ENCODE data around the gene MARCHF3.
"Not testable (repeated sequence)": the region's sequence is repeated elsewhere in the genome, so short reads cannot be mapped to it uniquely, and the experiment has no call there.

Gene MARCHF3

DNA sequence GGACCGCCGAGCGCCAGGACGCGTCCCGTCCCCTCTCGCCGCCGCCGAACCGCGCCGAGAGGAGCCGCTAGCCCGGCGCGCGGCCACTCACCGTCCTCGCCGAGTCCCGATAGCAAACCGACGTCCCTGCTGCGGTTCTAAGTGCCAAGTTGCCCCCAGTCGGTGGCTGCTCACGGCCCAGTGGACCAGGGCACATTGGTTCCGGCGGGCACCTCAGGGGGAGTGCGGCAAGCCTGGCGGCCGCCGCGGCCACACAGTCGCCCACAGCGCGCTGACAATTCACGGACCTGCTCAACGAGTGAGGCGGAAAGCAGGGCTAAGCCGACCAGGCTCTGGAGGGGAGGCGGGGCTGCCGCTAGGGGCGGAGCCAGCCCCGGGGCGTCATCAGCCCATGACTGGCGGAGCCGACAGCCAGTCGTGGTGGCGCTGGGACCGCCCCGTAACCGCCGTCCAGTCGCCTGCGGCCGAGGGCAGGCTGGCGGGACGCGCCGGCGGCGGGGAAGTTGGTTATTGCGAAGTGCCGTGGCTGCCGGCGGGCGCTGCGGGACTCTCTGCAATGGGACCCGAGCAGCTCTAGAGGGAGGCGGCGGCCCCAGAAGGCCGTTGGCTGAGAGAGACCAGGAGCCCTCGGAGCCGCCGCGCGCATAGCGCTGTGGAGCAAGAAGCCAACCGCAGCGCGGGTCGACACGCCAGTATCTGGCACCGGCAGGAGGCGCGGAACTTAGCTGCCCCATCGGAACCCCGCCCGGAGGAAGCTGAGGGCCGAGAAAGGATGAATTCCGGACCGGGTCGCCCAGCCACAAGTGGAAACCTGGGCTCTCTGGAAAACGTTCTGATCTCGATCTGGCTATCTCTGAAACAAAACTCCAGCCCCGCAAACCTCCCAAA lies at the start of gene MARCHF3:
TSS of gene MARCHF3 (minus strand) at position 300 of the 888 bp plus-strand sequence. CDS start 112,387 bp downstream, outside the sequence.
- DNase-seq: peak; percentile 57

DNA sequence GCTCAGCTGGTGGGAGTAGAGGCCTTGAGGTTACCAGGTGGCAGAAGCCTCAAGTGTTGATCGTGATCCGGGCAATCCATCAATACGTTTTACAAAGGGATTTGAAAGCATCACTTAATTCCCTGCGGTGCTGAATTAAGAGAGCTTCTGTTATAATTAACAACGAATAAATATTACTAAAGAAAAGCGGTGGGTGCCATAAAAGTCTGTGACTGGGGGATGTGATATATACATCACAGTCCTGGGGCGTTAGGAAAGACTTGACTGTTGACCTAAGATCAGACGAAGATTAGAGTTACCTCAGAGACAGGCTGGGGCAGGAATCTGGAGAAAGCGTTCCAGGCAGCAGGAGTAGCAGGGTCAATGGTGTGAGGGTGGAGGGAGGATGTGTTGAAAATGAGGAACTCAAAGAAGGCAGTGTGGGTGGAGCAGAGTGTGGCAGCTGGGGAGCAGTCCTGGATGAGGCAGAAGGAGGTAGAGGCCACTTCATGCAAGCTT lies 49.7 kb upstream of the MARCHF3 start:
- DNase-seq: peak; percentile 88

DNA sequence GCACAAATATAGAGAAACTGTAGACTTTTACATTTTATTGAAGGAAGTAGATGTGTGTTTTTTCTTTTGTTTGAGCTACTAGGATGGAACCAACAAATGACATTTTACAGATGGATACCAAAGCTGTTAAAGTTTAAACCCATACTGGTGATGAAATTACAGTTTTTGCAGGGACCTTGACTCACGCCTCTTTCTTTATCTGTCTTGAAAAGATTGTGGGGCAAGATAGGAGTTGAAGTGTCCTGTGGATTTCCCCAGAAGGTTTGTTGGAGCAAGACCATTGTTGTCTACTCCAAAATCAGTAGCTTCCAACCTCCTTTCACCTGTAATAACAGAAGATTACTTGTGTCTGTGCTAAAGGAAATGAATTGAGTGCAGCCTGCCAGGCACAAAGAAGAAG lies 47.0 kb upstream of the MARCHF3 start:
- no peak for DNase-seq

- no peak for DNase-seq
Measured at GRCh38 chr5:127076315-127077129, 46.2 kb upstream of the MARCHF3 start.

- DNase-seq: no peak
Measured at GRCh38 chr5:127074466-127074865, 44.1 kb upstream of the MARCHF3 start.

- DNase-seq: no peak
Measured at GRCh38 chr5:127072861-127073846, 42.8 kb upstream of the MARCHF3 start, which contains the start of gene C5orf63. Gene C5orf63, minus strand, starts transcription at chr5:127073502. Its CDS starts 14,507 bp downstream, at chr5:127058995.

GRCh38 chr5:127070243-127070642 lies 39.9 kb upstream of the MARCHF3 start:
- DNase-seq: no peak

DNA sequence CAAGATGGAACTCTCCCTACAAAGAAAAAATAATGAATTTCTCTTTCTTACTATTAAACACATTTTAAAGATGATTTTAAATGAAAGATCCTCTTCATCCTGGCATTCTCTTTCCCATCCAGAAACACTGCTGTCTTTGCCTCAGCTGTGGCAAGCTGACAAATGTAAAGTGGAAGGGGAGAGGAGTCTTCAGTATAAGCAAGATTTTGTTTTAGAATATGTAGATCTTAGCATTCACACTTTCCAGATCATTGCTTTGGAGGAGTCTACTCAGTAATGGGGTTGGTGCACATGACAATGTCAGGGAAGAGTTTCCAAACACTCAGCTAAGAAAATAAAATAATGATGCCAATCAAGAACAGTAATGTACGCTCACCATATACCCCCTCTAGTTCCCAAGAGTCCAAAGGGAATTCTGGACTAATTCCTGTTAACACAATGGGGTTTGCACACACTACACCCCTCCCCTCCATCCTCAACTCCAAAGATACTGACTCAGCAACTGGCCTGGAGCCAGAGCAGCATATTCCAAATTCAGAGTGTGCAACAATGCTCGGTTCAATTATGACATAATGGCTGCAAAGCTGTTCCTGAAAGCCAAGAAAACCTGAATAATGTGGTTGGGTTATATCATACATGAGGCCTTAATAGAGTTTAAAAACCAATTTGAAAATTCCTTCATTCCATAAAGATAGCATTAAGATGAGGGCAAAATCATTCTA lies 38.3 kb upstream of the MARCHF3 start:
- no peak for DNase-seq

DNA sequence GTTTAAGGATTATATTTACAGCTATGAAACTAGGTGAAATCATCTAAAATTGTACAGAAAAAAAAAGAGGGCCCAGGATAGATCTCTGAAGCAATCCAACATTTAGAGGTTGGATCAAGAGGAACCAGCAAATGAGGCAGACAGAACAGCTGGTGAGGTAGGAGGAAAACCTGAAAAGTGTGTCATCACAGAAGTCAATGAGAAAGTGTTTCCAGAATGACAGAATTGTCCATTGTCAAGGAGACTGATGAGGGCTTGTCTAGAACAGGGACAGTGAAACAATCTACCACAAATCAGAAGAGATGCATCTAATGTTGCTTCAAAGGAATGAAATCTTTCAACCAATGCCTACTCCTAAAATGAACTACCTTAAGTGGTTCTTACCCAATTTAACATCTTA lies 36.4 kb upstream of the MARCHF3 start:
- no peak for DNase-seq

DNA sequence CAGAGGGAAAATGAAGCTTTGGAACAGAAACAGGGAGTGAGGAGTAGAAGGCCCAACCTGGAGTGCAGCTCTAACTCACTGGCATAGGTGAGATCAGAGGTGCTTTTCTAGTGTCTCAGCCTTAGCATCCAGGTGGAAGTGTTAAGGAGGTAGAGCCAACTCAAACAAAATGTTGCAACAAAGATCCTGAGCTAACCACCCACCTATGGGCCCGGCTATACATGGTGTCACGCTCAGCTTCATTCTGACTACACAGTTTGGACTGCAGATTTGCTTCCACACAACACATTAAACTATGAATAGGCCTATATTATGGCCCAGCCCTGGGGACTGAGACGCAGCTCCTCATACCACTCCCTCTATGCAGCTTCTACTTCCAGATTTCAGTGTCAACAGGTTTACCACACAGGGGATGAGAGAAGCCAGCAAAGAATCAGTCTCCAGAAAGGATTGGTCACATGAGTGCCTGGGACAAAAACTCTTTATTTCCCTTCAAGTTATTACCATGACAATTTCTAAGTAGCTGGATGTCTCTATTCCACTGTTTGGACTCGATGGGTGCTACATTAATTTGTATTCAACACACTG lies 34.0 kb upstream of the MARCHF3 start:
- DNase-seq: no peak

- DNase-seq: no peak
Measured at GRCh38 chr5:127063257-127063913, 33.0 kb upstream of the MARCHF3 start.

DNA sequence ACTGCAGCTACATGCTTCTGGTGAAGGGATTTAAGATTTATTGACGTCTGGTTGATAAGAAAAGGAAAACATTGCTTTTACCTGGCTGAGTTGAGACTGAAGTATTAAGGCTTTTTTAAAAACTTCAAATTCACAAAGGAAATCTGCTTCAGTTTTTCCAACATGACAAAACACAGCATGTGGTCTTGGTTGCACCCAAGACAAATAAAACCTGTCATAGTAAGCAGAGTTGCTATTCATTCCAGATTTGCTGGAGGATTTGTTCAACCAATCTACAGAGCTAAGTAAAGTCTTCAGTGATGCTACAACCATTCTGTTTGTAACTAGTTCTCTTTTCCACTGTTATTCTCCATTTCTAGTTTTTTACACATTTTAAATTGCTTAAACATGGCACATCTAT lies 31.6 kb upstream of the MARCHF3 start:
- no peak for DNase-seq

DNA sequence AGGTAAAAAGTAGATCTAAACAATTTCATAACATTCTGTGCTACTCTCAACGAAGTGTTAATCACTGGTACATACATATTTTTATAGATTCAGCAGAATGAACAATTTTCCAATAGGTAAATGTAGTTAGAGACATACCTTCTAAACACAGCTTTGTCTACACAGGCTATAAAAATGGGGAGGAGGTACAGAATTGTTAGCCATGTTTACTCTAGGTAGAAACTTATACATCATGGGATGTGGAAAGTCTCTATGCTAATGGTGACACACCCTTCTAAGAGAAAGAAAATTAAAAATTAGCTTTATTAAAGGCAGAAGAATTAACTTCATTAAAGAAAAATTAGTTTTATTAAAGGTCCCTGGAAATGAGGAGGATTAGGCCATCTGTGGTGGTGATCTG lies 31.2 kb upstream of the MARCHF3 start:
- no peak for DNase-seq

DNA sequence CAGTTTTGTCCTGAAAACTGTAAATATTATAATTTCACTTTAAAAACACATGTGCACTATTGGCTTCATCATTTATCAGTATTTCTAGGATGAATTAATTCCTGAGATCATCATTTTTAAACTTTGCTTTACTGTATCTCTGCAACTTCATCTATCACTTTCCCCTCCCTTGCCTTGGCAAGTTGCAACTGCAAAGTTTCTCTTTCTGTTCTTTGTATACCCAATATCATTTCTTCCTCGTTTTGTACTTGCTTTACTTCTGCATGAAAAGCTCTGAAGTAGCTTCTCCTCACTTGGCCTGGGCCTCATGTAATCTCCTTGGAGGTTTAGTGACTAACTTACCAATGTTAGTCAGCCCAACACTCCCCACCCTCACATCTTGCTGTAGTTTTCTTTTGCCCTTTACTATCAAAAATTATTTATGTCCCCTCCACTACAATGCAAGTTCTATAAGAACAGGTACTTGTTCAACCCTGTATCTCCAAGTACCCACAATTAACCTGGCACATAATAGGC lies 30.2 kb upstream of the MARCHF3 start:
- no peak for DNase-seq

- DNase-seq: no peak
Measured at GRCh38 chr5:127056896-127057295, 26.5 kb upstream of the MARCHF3 start.

DNA sequence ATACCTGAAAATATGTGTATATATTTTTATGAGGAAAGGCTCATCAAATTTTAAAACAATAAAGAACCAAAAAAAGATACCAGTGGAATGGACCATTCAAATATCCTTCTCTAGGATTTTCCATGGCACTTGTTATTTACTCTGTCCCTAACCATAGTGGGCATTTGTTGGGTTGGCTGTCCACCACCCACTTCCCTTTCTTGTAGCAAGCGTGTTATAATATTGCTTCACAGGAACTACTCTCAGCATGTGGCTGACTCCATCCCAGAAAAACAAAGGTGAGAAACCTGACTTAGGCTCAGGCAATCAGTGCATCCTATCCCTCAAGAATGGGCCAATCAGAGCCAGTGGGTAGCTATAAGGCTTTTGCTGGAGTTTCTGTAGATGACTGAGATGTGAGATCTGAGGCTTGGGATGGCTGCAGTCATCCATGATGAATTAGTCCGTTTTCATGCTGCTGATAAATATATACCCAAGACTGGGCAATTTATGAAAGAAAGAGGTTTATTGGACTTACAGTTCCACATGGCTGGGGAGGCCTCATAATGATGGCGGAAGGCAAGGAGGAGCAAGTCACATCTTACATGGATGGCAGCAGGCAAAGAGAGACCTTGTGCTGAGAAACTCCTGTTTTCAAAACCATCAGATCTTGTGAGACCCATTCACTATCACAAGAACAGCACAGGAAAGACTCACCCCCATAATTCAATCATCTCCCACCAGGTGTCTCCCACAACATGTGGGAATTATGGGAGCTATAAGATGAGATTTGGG lies 25.7 kb upstream of the MARCHF3 start:
- no peak for DNase-seq

GRCh38 chr5:127053551-127053950 lies 23.2 kb upstream of the MARCHF3 start:
- DNase-seq: not testable (repeated sequence)

DNA sequence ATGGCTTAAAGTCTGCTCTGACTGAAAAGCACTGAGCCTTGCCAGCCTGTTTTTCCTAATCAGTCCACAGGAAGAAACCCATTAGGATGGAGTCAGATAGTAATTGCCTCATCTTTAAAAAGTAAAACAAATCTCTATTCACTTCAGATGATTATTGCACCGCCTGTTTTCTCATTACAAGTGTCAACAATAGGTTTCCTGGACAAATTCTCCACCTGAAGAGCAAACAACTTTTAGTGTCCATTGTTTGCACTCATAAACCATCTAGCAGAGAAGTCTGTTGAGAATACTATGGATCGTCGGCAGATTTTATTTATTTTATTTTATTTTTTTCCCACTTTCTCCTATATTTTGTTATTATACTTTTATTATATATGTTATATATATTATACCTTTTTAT lies 22.7 kb upstream of the MARCHF3 start:
- no peak for DNase-seq

DNA sequence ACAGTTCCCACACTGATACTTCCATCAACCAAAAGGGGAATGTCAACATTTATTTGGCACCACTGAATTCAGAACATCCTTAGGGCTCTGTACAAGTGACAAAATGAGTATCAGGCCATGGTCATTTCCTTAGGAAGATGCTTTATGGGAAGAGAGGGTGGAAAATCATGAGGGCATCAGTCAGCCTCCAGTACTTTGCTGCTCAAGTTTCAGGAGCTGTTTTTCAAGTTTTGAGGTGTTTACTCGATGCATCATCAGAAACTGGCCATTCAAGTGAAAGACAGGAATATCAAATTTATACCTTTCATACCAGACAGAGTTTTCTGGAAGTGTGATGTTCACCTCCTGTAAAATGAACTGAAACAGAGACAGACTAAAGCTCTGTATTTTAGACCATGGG lies 21.2 kb upstream of the MARCHF3 start:
- no peak for DNase-seq
